ENCODE results near the gene RPTOR.

RPTOR gene

DNA sequence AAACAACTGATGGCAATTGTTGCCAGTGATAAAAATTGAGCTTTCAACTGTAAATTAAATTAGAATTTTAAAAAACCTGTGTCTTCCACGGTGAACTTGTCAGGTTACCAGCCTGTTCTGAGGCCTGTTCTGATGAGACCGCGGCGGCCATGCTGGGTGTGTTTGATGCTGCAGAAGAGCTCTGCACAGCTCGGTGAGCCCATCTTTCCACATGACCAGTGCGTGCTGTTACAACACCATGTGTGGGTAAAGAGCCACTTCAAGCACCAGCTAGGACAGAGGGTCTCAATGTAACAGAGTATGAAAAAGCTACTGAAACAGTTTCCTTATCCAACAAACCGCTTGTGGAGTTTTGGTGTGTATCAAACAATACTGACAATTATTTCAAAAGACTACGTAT, 48.5 kb downstream of the RPTOR start:
- DNase-seq: no peak

- no peak for DNase-seq
Observed at GRCh38 chr17:80594431-80595269, 50.0 kb downstream of the RPTOR start.

GRCh38 chr17:80596760-80597608, 52.3 kb downstream of the RPTOR start:
- DNase-seq: no peak

- no peak for DNase-seq
Observed at GRCh38 chr17:80598813-80599545, 54.3 kb downstream of the RPTOR start.

DNA sequence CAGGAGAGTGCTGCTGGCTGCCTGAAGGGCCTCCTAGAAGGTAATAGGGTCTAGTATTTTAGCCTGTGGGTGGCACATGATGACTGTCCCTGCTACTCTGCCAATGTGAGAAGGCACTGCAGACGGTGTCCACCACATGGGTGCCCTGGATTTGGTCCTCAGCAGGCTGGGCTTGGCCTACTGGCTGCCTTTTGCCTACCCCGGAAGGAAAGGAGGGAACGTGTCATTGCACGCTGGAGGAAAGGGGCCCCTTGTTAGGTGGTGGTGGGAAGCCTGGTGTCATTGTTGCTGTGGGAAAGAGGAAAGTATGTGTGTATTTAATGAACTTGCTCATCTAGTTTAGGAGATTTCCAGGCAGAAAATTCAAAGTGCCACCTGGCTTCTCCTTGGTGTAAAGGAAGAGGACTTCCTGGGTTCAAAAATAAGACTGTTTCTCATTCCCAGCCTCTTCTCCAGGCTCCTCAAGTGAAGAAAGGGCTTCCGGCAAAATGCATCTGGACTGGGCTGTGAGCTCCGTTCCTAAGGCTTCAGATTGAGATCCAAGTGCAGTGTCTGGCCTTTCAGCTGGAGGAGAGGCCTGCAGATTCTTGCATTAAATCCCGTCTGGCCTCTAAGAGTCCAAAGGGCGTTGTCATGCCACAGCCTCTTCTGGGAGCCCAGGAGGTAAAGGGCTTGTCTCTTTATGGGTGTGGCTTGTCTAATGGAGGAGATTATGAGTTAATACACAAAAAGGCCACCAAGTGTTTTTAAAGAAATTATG, 55.1 kb downstream of the RPTOR start:
- peak; percentile 71 to 73 for DNase-seq

GRCh38 chr17:80601146-80601545, 56.5 kb downstream of the RPTOR start:
- DNase-seq: no peak

- no peak for DNase-seq
Observed at GRCh38 chr17:80603396-80603795, 58.8 kb downstream of the RPTOR start.

DNA sequence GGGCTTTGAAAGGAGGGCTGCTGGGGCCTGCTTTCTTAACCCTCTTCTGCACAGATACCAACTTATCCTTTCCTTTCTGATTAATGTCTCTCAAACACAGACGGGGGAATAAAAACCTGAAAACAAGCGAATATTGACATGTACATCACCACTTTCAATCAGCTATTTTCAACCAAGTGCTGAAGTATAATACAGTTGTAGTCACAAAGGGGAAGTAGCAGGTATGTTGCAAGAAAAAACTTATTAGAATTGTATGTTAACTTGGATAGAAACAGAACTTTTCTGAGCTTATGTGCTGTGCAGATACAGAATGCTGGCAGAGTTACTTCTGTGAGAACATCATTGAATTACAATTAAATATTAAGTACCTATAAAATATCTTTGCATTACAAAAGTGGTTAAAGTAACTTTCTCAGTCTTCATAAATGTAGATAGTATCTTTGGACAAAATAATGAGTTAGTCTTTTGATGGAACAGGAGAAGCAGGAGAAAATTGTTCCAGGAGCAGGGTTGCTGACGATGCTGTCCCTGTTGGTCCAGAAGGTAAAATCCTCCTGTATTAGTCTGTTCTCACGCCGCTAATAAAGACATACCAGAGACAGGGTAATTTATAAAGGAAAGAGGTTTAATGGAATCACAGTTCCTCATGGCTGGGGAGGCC, 59.5 kb downstream of the RPTOR start:
- DNase-seq: peak; percentile 81 to 93

DNA sequence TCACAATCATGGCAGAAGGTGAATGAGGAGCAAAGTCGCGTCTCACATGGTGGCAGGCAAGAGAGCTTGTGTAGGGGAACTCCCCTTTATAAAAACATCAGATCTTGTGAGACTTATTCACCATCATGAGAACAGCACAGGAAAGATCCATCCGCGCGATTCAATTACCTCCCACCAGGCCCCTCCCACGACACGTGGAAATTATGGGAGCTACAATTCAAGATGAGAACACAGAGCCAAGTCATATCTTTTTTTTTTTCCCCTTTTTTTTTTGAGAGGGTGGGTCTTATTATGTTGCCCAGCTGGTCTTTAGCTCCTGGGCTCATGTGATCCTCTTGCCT, 60.0 kb downstream of the RPTOR start:
- DNase-seq: no peak

- DNase-seq: no peak
Observed at GRCh38 chr17:80605326-80606066, 60.9 kb downstream of the RPTOR start.

DNA sequence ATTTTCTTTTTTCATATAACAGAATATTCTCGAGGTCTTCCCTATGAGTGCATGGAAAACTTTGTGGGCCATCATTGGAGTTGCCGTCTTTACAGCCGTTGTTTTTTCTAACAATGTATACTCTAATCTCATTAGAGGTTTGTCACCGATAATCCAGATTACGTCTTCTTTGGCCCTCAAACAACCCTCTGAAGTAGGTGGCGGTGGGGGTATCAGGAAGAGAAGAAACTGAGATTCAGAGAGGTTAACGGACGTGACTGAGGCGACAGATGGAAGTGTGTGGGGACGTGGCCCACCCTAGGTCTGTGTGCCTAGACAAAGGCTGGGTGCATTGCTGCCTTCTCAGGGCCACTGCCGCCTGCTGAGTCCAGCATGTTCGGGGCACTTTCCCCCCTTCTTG, 63.7 kb downstream of the RPTOR start:
- no peak for DNase-seq

GRCh38 chr17:80609757-80610156, 65.1 kb downstream of the RPTOR start:
- no peak for DNase-seq

DNA sequence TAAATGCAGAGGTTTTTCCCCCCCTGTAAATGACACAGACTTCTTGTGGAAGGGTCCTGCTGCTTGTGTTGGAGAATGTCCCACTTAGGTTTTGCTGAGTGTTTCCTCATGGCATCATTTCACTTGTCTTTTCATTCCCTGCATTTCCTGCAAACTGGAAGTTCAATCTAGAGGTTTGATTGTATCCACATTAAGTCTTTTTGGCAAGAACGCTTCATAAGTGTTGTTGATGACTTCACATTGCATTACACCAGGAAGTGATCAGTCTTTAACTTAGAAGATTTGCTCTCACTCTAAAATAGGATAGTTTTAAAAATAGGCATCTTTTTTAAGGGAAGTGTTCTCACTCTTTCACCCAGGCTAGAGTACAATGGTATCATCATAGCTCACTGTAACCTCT, 67.2 kb downstream of the RPTOR start:
- no peak for DNase-seq

DNA sequence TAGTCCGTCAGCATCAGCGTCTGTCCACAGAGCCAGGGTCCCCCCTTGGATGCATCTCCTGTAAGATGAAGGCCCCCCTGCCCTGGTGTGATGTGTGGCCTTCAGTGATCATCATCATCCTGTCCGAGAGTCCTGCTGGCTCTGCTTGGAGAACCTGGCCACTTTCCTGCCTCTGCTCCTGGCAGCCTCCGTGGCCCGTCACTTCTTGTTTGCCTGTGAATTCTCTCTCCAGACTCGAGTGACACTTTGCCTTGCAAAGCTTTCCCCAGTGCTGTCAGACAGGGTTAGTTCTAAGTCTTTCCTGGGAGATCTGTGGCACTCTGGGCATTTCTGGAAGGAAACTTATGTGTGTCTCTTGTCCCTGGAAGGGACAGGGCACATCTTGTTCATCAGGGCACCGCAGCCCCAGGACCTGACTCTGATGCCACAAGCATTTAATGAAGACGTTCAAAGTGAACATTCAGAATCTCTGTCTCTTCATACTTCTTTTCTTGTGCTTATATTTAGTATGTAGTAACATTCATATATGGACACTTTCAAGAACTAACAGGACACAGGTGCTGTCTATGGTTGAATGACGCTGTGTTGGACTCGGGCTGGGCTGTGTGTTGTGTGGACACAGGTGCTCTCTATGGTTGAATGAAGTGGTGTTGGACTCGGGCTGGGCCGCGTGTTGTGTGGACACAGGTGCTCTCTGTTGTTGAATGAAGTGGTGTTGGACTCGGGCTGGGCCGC, 68.5 kb downstream of the RPTOR start:
- no peak for DNase-seq

- no peak for DNase-seq
Observed at GRCh38 chr17:80613732-80614071, 69.1 kb downstream of the RPTOR start.

- no peak for DNase-seq
Observed at GRCh38 chr17:80614332-80615047, 69.9 kb downstream of the RPTOR start.

DNA sequence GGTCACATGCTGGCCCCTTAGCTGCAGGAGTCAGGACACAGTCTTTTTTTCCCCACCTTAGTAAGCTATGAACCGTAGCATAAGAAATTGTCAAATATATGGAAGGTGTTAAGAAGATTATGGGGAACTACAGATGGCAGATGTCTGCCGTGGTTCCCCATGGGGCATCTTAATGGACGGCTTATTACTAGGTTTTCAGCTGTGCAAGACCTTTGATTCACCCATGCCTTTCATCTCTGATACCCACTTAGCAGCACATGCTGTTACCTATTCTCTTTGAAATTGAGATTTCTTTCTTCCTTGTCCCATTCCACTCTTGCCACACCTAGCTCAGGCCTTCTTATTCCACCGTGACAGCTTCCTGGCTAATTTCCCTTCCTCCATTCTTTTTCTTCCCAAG, 70.7 kb downstream of the RPTOR start:
- no peak for DNase-seq

DNA sequence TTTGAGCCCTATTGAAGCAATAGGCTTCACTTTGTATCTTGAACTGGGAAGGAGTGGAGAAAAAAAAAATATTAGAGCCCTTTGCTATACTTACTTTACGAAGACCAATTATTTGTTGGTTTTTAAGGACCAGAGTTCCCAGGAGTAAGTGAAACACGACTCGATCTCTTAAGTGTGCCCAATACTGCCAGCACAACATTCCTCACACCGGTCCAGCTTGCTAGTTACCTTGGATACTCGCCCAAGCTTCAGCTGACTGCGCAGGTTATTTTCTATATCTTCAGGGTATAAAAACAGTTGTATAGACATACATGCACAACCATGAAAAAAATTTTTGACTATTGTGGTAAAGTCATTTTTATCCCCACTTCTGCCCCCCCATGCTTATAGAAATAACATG, 72.1 kb downstream of the RPTOR start:
- DNase-seq: no peak

DNA sequence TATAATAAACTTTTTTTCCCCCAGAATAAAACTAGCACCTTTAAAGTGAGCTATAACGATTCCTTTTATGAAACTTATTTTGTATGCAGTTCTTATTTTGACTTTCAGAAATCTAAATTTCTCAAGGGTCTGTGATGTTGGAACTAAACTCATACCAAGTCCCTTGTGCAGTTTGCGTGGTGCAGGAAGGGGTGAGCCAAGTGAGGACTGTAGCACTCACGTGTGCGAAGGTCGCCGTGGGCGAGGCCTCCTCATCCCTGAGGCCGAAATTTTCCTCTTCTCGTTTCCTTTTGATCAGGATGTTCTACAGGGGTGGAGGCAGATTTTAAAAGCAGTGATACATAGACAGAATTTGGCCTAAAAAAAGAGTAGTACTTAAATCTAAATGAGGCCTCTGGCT, 73.7 kb downstream of the RPTOR start:
- no peak for DNase-seq

GRCh38 chr17:80619535-80620235, 75.0 kb downstream of the RPTOR start:
- no peak for DNase-seq

Data from Kasumi-1 (cell line).